Mesodermal cell (in vitro differentiated cells): ENCODE measurements around the gene IGF1R.

Experiments used
- H3K27ac ChIP-seq: 2 replicates; pipeline ENCODE4 v1.7.0; 2013; ENCODE audit warnings: mild to moderate bottlenecking, low read depth, low read length, moderate library complexity; ENCODE audit not compliant: severe bottlenecking
- H3K36me3 ChIP-seq: 2 replicates; pipeline ENCODE4 v1.7.1; 2013; ENCODE audit warnings: mild to moderate bottlenecking, low read length, moderate library complexity; ENCODE audit not compliant: control insufficient read depth, insufficient read depth
- H3K4me1 ChIP-seq: one replicate; pipeline ENCODE4 v1.7.1; 2013; ENCODE audit warnings: mild to moderate bottlenecking, low read length; ENCODE audit not compliant: insufficient read depth, control insufficient read depth, poor library complexity, severe bottlenecking
- H3K4me3 ChIP-seq: 2 replicates; pipeline ENCODE4 v1.7.0; 2013; ENCODE audit warnings: low read length, control low read depth, mild to moderate bottlenecking; ENCODE audit not compliant: insufficient read depth, poor library complexity, severe bottlenecking; ENCODE audit errors: extremely low read depth
- H3K9me3 ChIP-seq: 2 replicates; pipeline ENCODE4 v1.7.1; 2013; ENCODE audit warnings: mild to moderate bottlenecking, low read length, moderate library complexity; ENCODE audit not compliant: control insufficient read depth
- WGBS, 2 experiments: methylation state at CpG; one replicate each; pipeline ENCODE4 v1.1.5; 2013; ENCODE audit warnings: missing lambda C conversion rate in 2 of 2; ENCODE audit not compliant: insufficient coverage in 2 of 2; 5-methylcytosine and 5-hydroxymethylcytosine counted together

Gene IGF1R

GRCh38 chr15:98728082-98728810 is 79.9 kb downstream of the IGF1R start:
- WGBS, 2 experiments = 71 to 90% methylated on average over 8 to 11 of the region's 13 CpGs
- Histone ChIP-seq H3K27ac (peak overlapping the region; percentile 98), H3K4me1 (peaks cover 56% of the 10 kb centered on the region), H3K9me3 (no peaks in the 10 kb centered on the region), H3K4me3 (no peak overlapping the region), H3K36me3 (peaks cover 16% of the 10 kb centered on the region)

- Histone ChIP-seq H3K4me3 (no peak overlapping the region), H3K27ac (peak overlapping the region; percentile 98), H3K9me3 (no peaks in the 10 kb centered on the region), H3K4me1 (peaks cover 52% of the 10 kb centered on the region), H3K36me3 (peaks cover 16% of the 10 kb centered on the region)
- whole genome bisulfite sequencing, 2 experiments = 70% methylated on average over 2 of the region's 2 CpGs; no CpG with 5 or more reads in 1 of the 2 experiments
Measured at GRCh38 chr15:98728811-98729160, 80.4 kb downstream of the IGF1R start.

- Histone ChIP-seq H3K27ac (peak overlapping the region; percentile 98), H3K4me3 (no peak overlapping the region), H3K36me3 (peaks cover 16% of the 10 kb centered on the region), H3K9me3 (no peaks in the 10 kb centered on the region), H3K4me1 (peaks cover 57% of the 10 kb centered on the region)
- 90 to 93% methylated on average over 2 to 3 of the region's 3 CpGs for WGBS, 2 experiments
Measured at GRCh38 chr15:98729446-98730042, 81.2 kb downstream of the IGF1R start.

GRCh38 chr15:98730860-98731711 is 82.7 kb downstream of the IGF1R start:
- no peak overlapping the region for H3K4me3 ChIP-seq
- 90 to 95% methylated on average over 8 of the region's 13 CpGs for WGBS, 2 experiments
- H3K36me3 ChIP-seq = peaks cover 14% of the 10 kb centered on the region
- H3K4me1 ChIP-seq = peaks cover 57% of the 10 kb centered on the region
- no peaks in the 10 kb centered on the region for H3K9me3 ChIP-seq
- H3K27ac ChIP-seq = no peak overlapping the region

GRCh38 chr15:98731712-98732450 is 83.5 kb downstream of the IGF1R start:
- Histone ChIP-seq H3K4me1 (peaks cover 54% of the 10 kb centered on the region), H3K4me3 (no peak overlapping the region), H3K27ac (no peak overlapping the region), H3K36me3 (peaks cover 12% of the 10 kb centered on the region), H3K9me3 (no peaks in the 10 kb centered on the region)
- 92 to 95% methylated on average over 6 to 8 of the region's 9 CpGs for WGBS, 2 experiments

- no peak overlapping the region for H3K4me3 ChIP-seq
- WGBS, 2 experiments = 93 to 95% methylated on average over 4 to 5 of the region's 5 CpGs
- H3K27ac ChIP-seq = no peak overlapping the region
- peaks cover 12% of the 10 kb centered on the region for H3K36me3 ChIP-seq
- H3K9me3 ChIP-seq = no peaks in the 10 kb centered on the region
- H3K4me1 ChIP-seq = peaks cover 60% of the 10 kb centered on the region
Measured at GRCh38 chr15:98733098-98733497, 84.8 kb downstream of the IGF1R start.

- WGBS, 2 experiments = 89 to 95% methylated on average over 6 to 8 of the region's 8 CpGs
Measured at GRCh38 chr15:98734466-98735199, 86.3 kb downstream of the IGF1R start.

GRCh38 chr15:98735304-98735703 is 87.0 kb downstream of the IGF1R start:
- peaks cover 45% of the 10 kb centered on the region for H3K4me1 ChIP-seq
- H3K27ac ChIP-seq = no peak overlapping the region
- no peaks in the 10 kb centered on the region for H3K9me3 ChIP-seq
- no peak overlapping the region for H3K4me3 ChIP-seq
- peaks cover 8% of the 10 kb centered on the region for H3K36me3 ChIP-seq
- WGBS, 2 experiments = 97 to 100% methylated on average over 2 to 3 of the region's 4 CpGs

More at GRCh38 chr15:98734466-98735199, 86.3 kb downstream of the IGF1R start:
- Histone ChIP-seq H3K27ac (no peak overlapping the region), H3K9me3 (no peaks in the 10 kb centered on the region), H3K36me3 (peaks cover 11% of the 10 kb centered on the region), H3K4me3 (no peak overlapping the region), H3K4me1 (peaks cover 51% of the 10 kb centered on the region)

GRCh38 chr15:98735895-98736617 is 87.7 kb downstream of the IGF1R start:
- no peak overlapping the region for H3K4me3 ChIP-seq
- H3K36me3 ChIP-seq = peaks cover 8% of the 10 kb centered on the region
- H3K9me3 ChIP-seq = no peaks in the 10 kb centered on the region
- WGBS, 2 experiments = 92% methylated on average over 2 of the region's 4 CpGs; no CpG with 5 or more reads in 1 of the 2 experiments
- H3K4me1 ChIP-seq = peaks cover 41% of the 10 kb centered on the region
- no peak overlapping the region for H3K27ac ChIP-seq
